Measurements from ENCODE around the gene GIPC3.

The GIPC3 gene

DNA sequence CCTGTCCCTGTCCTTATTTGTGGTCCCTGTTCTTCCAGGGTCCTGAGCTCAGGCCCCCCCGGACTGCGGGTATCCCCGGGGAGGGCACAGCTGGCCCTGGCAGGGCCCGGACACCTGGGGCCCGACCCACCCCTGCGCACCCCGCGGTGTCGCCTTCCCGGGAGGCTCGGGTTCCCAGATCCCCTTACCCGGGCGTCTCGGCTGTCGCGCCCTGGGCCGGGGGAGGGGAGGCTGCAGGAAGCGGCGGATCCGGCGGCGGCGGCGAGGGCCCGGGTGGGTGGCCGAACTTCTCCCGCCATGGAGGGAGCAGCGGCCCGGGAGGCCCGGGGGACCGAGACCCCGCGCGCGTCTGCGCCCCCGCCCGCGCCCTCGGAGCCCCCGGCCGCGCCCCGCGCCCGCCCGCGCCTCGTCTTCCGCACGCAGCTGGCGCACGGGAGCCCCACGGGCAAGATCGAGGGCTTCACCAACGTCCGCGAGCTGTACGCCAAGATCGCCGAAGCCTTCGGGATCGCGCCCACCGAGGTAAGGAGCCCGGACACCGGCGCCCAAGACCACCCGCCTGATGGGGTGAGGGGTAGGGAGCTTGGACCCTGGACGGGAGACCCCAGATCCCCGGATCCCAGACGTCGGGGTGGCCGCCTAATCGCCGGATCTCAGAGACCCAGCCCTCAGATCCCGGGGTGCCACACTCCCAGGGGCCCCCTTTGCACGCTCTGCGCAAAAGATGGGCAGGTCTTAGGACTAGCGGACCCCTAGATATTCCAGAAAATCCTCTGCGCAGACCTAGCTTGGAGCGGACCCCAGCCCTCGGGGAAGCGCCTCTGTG lies at the start of gene GIPC3:
Gene GIPC3, plus strand, starts transcription at position 178 of the 826 bp plus-strand sequence. Its CDS starts 120 bp downstream, at position 298.
- DNase-seq (ENCODE audit: low spot score) = no peak

- DNase-seq (ENCODE audit: low spot score) = no peak
These were observed 49.7 kb upstream of the GIPC3 start for GRCh38 chr19:3535563-3535965.

DNA sequence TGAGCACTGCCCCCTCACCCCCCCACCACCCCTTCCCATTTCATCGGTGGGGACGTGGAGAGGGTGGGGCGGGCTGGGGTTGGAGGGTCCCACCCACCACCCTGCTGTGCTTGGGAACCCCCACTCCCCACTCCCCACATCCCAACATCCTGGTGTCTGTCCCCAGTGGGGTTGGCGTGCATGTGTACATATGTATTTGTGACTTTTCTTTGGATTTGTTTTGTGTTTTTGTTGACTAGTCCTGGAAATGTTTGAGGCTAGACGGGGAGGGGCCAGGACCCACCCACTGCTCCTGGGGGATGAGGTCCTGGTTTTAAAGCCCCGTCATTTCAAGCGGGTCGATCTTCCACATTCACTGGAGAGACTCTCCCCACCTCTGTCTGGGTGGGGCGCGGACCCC lies 49.3 kb upstream of the GIPC3 start:
- no peak for DNase-seq (ENCODE audit: low spot score)

GRCh38 chr19:3536429-3537100 lies 48.7 kb upstream of the GIPC3 start:
- no peak for DNase-seq (ENCODE audit: low spot score)

- no peak for DNase-seq (ENCODE audit: low spot score)
These were observed 48.2 kb upstream of the GIPC3 start for GRCh38 chr19:3537101-3537437.

GRCh38 chr19:3537438-3538240 lies 47.6 kb upstream of the GIPC3 start:
- DNase-seq (ENCODE audit: low spot score) = no peak

DNA sequence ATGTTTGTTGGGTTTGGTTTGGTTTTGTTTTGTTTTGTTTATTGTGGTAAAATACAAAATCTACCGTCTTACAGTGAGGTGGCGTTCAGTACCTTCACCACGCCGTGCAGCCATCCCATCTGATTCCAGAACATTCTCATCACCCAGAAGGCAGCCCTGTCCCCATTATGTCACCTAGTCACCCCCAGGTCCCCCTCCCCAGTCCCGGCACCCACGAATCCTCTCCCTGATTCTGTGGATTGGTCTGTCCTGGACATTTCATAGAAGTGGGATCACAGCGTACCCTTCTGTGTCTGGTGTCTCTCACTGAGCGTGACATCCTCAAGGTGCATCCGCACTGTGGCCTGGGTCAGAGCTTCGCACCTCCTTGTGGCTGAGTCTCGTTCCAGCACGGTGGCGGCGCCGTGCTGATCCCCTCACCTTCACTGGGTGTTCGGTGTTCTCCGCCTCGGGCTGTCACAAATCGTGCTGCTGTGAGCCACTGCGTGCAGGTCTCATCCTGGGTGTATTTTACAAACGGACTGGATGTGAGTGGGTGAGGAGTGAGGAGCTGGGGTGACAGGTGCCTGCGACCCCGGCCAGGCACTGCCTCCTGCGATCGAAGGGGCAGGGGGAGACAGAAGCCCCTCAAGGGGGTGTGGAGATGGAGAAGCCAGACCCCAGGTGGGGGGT lies 46.9 kb upstream of the GIPC3 start:
- DNase-seq (ENCODE audit: low spot score) = no peak

DNA sequence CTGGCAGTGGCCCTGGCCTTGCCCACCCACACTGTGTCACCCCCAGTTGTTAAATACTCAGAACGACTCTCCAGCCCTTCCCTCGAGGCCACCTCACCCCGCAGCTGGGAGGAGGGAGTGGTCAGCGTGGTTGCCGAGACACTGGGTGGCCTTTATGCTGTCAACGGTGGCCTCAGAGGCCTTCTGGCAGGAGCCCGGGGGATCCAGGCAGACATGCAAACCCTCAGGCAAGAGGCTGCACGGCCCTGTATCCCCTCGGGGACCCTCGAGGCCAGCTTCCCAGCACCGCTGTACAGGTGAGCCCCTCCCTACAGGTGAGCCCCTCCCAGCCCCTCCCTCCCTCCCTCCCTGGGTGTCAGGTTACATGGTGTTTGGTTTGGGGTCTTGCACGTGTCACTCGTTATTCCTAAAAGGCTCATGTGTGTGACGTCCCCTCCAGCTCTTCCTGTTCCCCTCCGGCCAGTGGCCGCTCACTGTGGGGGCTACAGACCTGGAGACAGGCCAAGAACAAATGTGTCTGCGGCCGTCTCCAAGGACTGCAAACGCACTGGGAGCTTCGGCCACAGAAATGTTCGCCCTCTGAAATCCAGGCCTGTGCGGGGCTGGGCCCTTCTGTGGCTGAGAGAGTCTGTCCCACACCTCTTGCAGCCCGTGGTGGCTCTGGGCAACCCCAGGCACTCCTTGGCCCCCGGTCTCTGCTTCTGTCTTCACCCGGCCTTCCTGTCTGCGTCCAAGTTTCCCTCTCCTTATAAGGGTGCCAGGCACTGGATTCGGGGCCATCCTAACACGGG lies 46.1 kb upstream of the GIPC3 start, which contains the start of gene TEKTIP1:
Gene TEKTIP1, plus strand, starts transcription at position 210 of the 791 bp plus-strand sequence. Its CDS starts 4 bp downstream, at position 214.
- no peak for DNase-seq (ENCODE audit: low spot score)

DNA sequence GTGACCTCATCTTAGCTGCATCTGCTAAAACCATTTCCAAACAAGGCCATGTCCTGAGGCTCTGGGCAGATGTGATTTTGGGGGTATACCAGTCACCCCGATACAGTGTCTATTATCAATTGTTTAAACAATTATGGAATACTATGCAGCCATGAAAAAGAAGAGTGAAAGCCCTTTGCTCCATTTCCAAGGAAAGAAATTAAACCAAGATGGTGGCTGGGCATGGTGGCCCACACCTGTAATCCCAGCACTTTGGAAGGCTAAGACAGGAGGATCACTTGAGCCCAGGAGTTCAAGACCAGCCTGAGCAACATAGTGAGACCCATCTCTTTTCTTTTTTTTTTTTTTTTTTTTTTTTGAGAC lies 45.5 kb upstream of the GIPC3 start:
- DNase-seq (ENCODE audit: low spot score) = no peak

DNA sequence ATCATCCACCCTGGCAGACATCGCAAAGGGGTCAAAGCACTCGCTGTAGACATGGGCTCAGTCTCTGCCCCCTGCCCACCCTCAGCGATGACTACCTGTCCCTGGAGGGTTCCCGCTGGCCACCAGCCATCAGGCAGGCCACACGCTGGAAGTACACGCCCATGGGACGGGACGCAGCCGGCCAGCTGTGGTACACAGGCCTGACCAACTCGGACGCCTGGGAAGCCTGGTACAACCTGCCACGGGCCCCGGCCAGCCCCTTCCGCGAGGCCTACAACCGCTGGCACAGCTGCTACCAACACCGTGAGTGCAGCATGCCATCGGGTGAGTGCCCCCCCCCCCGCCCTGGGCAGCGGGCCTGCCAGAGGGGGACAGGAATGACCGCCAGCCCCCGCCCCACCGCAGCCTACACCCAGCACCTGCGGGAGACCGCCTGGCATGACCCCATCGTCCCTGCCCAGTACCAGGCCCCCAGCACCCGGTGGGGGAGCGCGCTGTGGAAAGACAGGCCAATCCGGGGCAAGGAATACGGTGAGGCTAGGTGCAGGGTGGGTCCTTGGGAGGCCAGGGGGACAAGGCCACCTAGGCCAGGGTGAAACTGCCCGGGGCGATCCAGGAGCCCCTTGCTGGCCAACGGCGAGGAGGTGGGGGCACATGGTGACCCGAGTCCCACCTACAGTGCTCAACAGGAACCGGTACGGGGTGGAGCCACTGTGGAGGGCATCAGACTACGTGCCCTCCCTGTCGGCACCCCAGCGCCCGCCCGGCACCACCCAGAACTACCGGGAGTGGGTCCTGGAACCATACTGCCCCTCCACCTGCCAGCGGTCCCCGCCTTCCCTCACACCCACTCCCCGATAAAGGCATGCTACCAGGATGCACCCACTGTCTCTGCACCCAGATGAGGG lies 41.9 kb upstream of the GIPC3 start:
- DNase-seq (ENCODE audit: low spot score) = no peak

DNA sequence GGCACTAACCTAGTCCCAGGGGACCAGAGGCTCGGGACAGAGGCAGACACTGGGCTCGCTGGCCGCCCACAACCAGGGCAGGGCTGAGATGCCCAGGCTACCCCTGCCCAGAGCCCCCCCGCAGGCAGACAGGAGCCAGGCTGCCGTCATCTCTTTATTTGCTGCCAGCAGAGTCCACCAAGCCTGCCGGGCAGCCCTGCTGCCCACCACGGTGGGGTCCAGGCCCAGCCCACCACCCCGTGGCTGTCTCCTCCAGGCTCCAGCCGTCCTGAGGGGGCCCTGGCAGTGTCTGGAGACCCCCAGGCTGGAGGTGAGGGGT lies 41.3 kb upstream of the GIPC3 start:
- DNase-seq (ENCODE audit: low spot score) = no peak

DNA sequence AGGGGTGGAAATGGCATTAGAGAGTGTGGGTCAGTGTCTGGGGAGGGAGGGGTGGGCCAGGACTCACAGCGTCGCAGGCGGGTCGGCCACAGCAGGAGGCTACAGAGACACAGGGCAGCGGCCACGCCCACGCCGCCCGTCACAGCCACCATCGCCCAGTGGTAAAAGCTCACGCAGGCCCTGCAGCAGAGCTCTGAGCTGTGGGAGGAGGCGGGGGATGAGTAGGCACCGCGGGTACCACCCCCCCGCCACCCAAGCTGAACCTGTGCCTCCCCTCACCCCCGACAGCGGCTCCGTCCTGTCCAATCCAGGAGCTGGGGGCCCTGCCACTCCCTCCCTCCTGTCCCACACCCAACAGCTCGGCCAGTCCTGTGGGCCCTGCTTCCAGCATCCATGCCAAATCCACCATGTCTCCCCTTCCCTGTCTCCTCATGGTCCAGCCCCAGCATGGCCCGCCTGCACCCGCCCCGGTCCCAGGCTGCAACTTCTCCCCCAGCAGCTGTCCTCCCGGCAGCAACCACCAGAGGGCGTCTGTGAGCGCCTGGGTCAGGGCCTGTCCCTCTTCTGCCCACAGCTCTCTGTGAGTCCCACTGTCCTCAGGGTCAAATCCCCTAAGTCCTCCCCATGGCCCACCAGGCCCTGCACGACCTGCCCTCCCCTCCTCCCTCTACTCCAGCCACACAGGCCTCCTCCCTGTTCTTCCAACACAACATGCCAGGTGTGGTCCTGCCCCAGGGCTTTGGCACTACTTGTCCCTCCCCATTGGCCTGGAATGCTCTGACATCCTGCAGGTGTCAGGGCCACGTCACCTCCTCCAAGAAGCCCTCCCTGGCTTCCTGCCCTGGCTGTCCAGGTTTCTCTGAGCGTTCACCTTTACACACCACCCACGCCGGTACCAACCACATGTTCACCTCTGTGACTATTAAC lies 40.3 kb upstream of the GIPC3 start:
- peak; percentile 92 for DNase-seq (ENCODE audit: low spot score)

GRCh38 chr19:3545669-3546034 lies 39.6 kb upstream of the GIPC3 start:
- no peak for DNase-seq (ENCODE audit: low spot score)

GRCh38 chr19:3546119-3546518 lies 39.2 kb upstream of the GIPC3 start:
- no peak for DNase-seq (ENCODE audit: low spot score)

- peak; percentile 80 for DNase-seq (ENCODE audit: low spot score)
These were observed 38.0 kb upstream of the GIPC3 start for GRCh38 chr19:3547301-3547731.

GRCh38 chr19:3547767-3548282 lies 37.5 kb upstream of the GIPC3 start:
- no peak for DNase-seq (ENCODE audit: low spot score)

DNA sequence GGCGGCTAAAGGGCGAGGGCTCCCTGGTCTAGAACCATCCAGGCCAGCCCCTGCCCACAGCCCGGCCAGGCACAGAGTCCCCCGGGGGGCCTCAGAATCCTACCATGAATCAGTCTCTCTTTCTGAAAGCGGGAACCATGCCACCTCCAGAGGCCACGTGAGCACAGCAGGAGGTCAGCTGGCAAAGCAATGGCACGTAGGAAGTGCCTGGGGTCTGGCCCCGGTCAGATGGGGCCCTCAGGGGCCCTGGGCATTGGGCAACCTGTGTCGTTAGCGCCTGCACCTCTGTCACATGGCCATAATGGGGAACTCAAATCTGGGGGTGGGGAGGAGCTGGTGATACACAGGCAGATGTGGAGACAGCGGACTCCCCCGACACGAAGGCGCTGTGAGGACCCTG lies 36.7 kb upstream of the GIPC3 start:
- DNase-seq (ENCODE audit: low spot score) = no peak

- no peak for DNase-seq (ENCODE audit: low spot score)
These were observed 35.5 kb upstream of the GIPC3 start for GRCh38 chr19:3549816-3550215.
